ENCODE data around the gene MCRS1.

The MCRS1 gene

GRCh38 chr12:49556391-49557186 is 11.4 kb downstream of the MCRS1 start:
- DNase-seq (ENCODE audit: low read depth), result no peak

GRCh38 chr12:49555631-49556390 is 12.1 kb downstream of the MCRS1 start:
- DNase-seq (ENCODE audit: low read depth), result no peak

DNA sequence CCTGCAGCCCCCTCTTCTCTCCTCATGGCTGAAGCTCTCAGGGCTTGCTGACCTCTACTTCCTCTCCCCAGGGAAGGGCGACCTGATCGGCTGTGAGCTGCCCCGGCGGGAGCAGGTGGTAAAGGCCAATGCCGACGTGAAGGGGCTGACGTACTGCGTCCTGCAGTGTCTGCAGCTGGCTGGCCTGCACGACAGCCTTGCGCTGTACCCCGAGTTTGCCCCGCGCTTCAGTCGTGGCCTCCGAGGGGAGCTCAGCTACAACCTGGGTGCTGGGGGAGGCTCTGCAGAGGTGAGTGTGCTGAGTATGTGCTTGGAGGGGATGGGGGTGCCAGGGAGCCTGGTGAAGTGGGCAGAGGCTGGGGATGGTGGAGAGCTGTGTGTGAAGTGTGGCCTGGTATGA is 13.7 kb downstream of the MCRS1 start:
- DNase-seq (ENCODE audit: low read depth), result no peak

DNA sequence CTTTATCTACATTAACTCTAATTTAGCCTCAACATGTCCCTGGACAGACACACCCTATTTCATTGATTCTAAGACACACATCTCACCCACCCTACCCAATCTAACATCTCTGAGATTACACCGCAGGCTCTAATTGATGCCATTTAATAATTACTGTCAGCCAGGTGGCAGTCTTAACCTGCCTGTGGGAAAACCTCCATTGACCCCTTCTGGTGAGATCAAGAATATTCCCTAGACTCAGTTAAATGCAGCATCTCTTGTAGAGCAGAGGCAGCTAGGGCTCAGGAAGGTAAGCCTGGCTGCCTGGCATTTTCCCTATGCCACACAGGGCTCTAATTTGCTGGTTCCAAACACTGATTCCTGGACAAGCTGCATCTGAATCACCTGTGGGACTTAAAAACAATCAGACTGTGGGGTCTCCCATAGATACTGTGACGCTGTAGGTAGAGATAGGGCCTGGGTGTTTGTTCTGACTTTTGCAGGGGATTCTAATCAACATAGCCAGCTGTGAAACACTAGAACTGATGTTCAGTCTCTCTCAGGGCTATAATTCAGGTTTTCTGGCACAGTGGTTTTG is 14.3 kb downstream of the MCRS1 start:
- peak; percentile 28 for DNase-seq (ENCODE audit: low read depth)

DNA sequence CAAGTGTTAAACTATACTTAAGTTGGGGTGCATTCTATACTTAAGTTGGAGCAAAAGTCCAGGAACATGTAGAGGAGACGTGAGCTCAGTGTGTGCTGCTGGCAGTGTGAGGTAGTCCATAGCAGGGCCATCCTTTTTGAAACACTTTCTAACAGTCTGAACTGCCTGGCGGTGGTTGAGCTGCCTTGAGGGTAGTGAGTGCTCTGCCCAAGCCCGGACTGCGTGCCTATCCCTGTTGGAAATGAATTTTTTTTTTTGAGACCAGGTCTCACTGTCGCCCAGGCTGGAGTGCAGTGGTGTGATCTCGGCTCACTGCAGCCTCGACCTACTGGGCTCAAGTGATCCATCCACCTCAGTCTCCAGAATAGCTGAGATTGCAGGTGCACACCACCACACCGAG is 15.0 kb downstream of the MCRS1 start:
- no peak for DNase-seq (ENCODE audit: low read depth)

DNA sequence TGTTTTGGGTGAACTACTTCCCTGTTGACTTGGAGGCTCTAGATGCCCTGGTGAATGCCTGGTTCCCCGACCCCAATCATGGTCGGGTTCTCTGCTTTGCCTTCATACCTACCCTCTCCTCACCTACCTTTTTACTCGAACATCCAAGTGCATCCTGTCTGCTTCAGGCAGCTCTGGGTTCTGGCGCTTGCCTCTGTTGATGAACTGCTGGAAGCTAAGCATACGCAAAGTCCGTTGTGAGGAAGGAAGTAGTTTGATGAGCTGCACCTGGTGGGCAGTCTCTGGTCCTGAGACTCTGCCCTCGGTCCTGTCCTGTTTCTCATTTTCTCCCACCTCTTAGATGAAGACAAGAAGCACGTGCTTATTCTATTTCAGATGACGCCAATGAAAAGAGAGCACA is 15.5 kb downstream of the MCRS1 start:
- no peak for DNase-seq (ENCODE audit: low read depth)

DNA sequence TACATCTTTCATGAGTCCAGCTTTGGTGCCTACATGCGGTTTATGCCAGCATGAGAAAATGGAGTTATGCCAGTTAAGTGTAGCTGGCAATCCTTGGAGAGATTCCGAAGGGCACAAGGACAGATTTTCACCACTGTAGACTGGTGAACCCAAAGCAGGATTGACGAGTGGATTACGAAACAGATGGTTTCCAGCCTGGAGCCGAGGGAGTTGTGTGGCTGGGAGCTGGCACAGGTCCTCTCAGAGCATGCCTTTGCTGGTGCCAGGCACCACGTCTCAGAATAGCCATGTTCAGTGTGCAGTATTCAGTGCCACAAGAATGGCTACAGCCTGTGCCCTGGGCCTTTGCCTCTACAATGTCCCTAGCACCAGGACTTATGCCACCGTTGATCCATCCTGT is 15.9 kb downstream of the MCRS1 start:
- no peak for DNase-seq (ENCODE audit: low read depth)

- DNase-seq (ENCODE audit: low read depth), result no peak
Observed at GRCh38 chr12:49550693-49551252, 17.2 kb downstream of the MCRS1 start.

- no peak for DNase-seq (ENCODE audit: low read depth)
Observed at GRCh38 chr12:49549735-49550692, 17.9 kb downstream of the MCRS1 start.

DNA sequence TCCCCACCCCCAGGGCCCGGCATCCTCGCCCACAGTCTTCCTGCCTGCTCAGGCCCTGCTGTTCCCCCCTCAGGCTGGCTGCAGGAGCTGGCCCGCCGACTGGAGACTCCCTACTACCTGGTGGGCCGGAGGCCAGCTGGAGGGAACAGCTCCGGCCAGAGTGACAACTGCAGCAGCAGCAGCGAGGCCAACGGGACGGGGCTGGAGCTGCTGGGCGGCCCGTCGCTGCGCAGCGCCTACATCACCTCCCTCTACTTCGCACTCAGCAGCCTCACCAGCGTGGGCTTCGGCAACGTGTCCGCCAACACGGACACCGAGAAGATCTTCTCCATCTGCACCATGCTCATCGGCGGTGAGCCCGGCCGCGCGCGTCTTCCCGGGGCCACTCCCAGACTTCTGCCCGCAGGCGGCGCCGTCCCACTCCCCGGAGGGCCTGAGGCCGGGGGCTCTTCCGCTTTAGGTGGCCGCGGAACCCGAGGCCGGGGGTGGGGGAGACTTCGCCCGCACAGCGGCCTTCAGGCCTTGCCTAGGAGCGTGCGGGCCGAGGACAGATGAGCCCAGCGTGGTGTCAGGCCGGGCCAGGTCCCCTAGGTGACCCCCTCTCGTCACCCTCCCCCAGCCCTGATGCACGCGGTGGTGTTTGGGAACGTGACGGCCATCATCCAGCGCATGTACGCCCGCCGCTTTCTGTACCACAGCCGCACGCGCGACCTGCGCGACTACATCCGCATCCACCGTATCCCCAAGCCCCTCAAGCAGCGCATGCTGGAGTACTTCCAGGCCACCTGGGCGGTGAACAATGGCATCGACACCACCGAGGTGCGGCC is 18.9 kb downstream of the MCRS1 start:
- peak; percentile 20 for DNase-seq (ENCODE audit: low read depth)

- DNase-seq (ENCODE audit: low read depth), result no peak
Observed at GRCh38 chr12:49548481-49548821, 19.5 kb downstream of the MCRS1 start.

DNA sequence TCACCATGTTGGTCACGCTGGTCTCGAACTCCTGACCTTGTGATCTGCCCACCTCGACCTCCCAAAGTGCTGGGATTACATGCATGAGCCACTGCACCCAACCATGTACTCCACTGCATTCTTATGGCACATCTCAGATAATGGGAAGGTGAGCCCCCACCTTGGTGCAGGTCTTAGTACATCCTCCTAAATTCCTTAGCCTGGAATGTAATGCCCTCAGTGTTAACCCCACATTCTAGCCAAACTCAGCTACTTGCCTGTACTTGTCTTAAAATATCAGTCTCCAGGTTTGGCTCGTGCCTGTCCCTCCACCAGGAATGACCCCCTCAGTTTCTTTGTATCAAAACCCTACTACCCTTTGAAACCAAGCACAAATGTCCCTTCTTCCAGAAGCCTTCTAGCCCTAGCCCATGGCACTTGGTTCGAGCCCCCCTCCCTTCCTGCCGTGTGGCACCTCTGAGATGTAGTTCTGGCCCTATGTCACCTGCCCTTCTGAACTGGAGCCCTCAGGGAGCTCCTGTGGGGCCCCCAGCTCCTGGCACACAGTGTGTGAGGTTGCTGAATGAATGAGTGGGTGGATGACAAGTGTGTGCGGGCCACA is 20.8 kb downstream of the MCRS1 start:
- no peak for DNase-seq (ENCODE audit: low read depth)

GRCh38 chr12:49546481-49546880 is 21.5 kb downstream of the MCRS1 start:
- no peak for DNase-seq (ENCODE audit: low read depth)

DNA sequence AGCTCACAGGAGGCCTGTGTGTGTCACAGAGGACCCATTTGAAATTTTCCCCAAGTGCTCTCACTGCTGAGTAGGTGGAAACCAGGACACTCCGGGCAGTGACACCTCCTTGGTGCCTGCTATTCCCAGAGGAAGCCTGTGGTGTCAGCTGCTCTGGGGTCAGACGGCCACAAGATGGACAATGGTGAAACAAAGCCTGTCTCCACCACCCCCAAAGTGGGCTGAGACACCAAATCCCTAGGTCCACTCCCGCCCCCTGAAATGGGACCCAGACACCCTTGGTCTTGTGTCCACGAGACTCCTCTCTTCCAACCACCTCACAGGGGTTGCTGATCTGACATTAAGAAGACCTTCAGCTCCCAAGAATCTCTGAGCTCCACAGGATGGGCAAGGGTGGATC is 22.1 kb downstream of the MCRS1 start:
- DNase-seq (ENCODE audit: low read depth), result no peak

DNA sequence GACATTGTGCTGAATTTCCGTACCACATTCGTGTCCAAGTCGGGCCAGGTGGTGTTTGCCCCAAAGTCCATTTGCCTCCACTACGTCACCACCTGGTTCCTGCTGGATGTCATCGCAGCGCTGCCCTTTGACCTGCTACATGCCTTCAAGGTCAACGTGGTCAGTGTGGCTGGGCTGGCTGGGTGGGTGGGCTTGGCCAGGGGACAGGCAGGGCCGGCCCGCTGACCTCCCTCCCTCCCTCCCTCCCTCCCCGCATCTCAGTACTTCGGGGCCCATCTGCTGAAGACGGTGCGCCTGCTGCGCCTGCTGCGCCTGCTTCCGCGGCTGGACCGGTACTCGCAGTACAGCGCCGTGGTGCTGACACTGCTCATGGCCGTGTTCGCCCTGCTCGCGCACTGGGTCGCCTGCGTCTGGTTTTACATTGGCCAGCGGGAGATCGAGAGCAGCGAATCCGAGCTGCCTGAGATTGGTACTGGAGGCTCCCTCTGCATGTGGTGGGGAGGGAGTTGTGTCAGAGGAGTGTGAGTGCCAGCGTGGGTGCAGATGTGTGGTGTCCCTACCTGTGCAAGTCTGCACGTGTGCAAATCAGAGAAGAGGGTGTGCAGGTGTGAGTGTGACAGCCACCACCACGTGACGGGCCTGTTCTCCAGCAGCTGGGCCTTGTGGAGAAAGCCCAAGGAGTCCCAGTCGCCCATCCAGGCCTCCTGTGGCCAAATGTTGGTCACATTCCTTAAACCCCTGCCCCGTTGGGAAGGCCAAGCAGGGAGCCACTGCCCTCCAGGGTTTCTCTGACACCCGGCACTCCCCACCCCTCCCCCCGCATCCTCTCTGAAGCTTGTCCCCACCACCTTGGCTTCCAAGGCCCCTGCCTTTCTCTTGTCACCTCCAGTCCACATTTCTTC is 23.8 kb downstream of the MCRS1 start:
- no peak for DNase-seq (ENCODE audit: low read depth)

- no peak for DNase-seq (ENCODE audit: low read depth)
Observed at GRCh38 chr12:49543221-49543913, 24.6 kb downstream of the MCRS1 start.

DNA sequence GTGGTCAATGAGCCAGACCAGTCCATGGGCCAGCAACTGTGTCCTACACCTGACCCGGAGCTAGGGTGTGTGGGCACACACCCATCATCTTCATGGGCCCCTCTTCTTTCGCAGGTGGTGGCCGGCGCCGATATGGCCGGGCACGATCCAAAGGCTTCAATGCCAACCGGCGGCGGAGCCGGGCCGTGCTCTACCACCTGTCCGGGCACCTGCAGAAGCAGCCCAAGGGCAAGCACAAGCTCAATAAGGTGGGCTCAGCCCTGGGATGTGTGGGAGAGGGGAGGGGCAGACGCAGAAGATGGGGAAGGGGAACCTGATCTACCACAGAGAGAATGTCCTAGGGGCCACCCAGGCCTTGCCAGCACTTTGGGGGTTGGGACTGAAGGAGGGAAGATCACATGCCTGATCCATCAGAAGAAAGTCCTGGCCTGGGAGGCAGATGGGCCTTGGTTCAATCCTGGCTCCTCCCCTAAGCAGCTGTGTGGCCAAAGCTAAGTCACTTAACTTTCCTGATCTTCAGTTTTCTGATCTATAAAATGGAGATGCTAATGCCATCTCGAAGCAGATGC is 25.3 kb downstream of the MCRS1 start:
- DNase-seq (ENCODE audit: low read depth), result no peak

DNA sequence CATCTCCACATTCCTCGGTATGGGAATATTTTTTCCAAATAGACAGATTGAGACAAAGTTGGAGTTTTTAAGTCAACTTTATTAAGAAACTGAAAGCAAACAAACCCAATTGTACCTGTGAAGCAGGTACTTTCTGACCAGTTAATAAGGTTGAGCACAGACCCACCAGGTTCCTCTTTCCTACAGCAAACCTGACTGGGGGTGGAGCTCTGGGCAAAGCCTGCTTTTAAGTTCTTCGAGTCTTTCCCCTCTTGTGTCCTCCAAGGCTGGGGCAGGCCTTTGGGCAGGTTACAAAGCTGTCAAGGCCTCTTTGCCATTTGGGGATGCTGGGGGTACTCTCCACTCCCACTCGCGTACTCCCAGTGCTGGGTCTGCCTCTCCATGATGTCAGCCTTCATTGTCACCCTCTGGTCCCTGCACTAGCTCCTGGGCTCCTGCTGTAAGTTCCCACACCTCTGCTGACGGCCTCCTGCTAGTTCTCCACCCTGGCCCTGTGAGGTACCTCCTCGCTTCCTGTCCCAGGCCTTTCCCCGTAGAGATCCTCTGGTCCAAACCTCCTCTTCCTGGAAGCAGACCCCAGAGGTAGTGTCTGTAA is 25.9 kb downstream of the MCRS1 start:
- DNase-seq (ENCODE audit: low read depth), result no peak

Data from iris pigment epithelial cell (primary cell).